DMS 273 treated with DMSO at 0.1 percent for 48 hours (cell line): ENCODE results near the gene FOXC2.

Source experiments
- DNase-seq: peaks from one replicate; lab custom pipeline; 2025; lab: John Stamatoyannopoulos, UW

Gene FOXC2

DNA sequence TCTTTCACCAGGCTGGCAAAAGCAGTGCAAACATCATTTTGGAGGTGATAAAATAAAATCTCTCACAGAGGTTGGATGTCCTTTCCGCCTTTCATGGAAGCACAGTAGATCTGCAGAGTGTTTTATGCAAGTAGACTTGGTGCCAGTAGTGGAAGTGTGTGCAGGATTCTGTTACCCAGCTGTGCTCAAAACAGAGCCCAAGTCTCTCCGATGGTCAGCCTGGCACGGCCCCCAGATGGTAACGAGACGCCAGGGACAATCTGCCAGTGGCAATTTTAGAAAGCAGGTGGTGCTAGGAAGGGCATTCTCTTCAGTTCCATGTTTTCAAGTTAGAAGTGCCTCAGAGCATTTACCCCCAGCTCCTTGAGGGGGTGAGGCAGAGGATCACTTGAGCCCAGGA, 10.1 kb upstream of the FOXC2 start:
- DNase-seq: no peak

DNA sequence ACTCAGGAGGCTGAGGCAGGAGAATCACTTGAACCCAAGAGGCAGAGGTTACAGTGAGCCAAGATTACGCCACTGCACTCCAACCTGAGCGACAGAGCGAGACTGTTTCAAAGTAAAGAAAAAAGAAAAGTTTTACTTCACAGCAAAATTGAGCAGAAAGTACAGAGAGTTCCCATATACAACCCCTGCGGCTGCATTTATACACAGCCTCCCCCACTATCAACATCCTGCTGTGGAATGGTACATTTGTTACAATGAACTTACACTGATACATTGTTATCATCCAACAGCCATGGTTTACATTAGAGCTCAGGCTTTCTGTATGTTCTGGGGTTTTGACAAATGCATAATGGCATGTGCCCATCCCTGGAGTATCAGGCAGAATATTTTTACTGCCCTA, 9.0 kb upstream of the FOXC2 start:
- no peak for DNase-seq

DNA sequence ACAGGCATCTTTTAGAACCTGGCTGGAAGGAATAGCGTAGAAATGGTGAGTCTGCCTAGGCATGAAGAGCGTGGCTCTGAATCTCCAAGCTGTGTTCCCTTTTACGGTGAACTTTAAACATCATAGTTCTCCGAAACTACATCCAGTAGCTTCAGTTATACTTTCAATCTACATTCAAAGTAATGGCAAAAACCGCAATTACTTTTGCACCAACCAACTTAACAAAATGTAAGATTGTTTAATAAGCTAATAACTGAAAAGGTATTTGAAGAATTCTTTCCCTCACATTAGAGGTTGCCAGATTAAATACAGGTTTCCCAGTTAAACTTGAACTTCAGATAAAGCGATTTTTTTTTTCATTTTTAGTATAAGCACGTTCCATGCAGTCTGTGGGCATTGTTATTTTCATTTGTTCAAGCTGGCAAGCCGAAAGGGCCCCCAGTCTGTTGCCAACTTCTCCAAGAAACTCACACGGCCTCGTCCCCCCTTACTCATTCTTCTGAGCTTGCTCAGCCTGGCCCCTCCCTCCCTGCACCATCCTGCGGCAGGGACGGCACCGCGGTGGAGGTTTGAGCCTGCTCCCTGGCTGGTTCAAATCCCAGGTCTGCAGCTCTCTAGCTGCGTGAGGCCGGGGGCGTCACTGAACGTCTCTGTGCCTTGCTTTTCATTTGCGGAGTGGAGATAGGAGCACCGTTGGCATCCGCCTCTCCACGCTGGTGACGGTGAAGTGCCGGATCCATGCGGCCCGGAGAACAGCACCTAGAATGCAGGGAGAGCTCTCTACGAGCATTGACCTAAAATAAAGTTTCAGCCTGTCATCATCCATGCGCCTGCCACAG, 8.1 kb upstream of the FOXC2 start:
- DNase-seq: no peak

DNA sequence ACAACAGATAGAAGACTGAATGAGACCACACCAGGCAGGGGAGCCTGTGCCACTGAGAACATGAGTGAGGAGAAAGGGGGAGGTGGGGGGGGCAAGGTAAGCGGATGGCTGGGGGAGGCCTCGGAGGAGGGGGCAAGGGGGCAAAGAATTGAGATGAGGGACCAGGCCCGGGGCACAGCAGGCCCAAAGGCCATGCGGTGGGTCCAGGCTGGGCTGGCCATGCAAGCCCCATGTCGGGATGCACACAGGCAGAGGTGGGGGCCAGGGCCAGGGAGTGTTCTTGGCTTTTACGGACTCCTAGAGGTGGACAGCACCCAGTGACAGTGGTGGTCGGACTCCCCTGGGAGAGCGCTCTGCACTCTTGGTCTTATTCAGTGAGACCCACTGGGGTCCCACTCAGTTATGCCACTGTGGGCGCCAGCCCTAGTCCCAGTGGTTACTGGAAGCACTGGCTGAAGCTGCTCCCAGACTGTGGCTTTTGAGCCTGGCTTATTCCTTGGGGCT, 6.8 kb upstream of the FOXC2 start:
- DNase-seq: no peak

DNA sequence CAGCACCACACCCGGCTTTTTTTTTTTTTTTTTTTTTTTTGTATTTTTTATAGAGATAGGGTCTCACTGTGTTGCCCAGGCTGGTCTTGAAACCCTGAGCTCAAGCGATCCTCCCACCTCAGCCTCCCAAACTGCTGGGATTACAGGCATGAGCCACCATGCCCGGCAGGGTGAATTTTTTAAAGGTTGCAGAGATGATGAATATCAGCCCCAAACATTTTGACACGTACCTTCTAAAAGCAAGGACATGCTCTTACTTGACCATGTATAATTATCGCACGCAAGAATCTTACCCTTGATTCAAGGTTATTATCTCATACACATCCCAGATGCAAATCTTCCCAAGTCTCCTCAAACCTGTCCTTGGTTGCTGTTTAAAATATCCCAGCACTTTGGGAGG, 4.3 kb upstream of the FOXC2 start:
- no peak for DNase-seq

DNA sequence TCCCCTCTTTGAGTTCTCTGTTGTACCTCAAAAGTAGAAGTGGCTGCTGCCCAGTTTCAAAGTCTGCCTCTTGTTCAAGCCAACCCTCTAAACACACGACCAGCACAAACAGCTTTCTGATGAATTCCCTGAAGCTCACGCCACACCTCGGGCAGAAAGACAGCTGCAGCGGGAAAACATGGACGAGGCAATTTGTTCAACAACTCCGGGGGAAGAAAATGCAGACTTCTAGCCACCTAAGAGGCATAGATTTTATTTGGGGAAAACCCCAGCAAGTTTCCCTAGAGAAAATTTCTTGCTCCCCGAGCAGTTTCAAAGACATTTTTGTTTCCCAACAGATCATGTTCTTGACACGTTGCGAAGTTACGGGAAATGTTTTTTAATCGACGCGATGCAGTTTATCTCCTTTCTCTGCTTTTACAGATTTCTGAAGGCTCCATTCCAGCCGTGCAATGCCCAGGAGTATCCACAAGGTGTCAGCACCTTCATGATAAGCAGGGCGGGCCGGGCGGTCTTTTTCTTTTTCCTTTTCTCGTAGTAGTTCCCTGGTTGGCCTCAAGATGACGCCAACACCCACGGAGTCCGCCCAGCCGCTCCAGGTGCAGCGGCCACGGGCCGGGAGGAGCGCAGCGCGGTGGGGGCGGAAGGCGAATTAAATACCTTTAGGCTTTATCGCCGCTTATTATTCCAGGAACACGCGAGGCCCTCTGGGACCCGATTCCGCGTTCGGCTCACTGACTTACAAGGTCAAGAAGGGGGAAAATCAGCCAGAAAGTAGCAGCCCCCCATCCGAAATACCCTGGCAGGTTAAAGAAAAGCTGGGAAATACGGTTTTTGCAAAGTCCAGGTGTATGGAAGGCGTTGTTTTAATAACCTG, 2.9 kb upstream of the FOXC2 start:
- peak; percentile 61 for DNase-seq

DNA sequence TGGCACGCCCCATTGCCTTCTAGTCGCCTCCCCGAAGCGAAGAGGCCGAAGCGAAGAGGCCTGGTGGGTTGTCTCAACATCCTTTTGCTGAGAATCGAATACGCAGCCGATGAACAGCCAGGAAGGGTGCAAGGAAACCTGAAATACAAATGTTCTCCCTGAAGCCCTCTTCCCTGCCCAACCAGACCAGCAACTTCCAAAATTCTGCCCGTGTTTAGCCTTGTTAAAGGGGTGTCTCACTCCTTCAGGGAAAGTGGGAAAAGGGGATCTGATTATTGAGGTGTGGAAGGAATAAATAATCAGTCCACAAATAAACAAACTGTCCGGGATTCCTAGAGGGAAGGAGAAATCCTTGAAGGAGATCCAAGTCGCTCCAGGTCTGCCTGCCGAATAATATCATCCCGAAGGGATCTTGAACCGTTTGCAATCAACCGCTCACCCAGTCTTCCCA, 1.4 kb upstream of the FOXC2 start:
- DNase-seq: no peak

DNA sequence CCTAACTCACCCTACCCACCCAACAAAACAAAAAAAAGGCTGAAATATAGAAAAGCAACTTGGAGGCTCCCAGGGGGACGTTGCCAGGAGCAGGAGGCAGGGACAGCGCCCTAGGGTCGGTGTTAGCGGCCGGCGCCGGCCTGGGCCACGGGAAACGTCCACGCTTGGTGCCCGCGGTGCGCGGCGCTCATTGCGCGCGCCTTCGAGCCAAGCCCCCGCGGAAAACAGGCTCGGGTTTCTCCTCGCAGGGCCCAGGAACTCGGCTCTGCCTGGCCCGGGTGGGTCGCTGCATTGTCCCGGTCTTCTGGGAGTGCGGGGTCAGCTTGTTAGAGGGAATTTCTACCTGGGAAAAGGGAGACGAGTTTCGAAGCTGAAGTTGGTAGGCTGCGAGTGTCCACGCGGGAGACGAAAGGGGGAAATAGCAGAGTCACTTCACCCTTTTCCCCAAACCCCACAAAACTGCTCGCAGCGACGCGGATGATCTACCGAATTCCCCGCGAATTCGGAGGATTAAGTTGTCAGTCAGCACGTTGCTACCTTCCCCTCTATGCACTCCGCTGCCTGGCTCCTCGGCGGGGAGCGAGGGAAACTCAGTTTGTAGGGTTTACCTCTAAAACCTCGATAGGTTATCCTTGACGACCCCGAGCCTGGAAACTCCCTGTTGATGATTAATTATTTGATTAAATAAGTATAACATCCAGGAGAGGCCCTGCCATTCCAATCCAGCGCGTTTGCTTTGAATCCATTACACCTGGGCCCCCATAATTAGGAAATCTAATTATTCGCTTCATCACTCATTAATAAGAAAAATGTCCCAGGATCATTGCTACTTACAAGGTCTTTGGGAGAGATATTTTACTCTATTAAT, 751 bp upstream of the FOXC2 start:
- no peak for DNase-seq

DNA sequence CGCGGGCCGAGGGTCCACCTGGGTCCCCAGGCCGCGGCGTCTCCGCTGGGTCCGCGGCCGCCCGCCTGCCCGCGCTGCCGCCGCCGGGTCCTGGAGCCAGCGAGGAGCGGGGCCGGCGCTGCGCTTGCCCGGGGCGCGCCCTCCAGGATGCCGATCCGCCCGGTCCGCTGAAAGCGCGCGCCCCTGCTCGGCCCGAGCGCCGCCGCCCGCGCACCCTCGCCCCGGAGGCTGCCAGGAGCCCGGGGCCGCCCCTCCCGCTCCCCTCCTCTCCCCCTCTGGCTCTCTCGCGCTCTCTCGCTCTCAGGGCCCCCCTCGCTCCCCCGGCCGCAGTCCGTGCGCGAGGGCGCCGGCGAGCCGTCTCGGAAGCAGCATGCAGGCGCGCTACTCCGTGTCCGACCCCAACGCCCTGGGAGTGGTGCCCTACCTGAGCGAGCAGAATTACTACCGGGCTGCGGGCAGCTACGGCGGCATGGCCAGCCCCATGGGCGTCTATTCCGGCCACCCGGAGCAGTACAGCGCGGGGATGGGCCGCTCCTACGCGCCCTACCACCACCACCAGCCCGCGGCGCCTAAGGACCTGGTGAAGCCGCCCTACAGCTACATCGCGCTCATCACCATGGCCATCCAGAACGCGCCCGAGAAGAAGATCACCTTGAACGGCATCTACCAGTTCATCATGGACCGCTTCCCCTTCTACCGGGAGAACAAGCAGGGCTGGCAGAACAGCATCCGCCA, 504 bp downstream of the FOXC2 start:
- no peak for DNase-seq

DNA sequence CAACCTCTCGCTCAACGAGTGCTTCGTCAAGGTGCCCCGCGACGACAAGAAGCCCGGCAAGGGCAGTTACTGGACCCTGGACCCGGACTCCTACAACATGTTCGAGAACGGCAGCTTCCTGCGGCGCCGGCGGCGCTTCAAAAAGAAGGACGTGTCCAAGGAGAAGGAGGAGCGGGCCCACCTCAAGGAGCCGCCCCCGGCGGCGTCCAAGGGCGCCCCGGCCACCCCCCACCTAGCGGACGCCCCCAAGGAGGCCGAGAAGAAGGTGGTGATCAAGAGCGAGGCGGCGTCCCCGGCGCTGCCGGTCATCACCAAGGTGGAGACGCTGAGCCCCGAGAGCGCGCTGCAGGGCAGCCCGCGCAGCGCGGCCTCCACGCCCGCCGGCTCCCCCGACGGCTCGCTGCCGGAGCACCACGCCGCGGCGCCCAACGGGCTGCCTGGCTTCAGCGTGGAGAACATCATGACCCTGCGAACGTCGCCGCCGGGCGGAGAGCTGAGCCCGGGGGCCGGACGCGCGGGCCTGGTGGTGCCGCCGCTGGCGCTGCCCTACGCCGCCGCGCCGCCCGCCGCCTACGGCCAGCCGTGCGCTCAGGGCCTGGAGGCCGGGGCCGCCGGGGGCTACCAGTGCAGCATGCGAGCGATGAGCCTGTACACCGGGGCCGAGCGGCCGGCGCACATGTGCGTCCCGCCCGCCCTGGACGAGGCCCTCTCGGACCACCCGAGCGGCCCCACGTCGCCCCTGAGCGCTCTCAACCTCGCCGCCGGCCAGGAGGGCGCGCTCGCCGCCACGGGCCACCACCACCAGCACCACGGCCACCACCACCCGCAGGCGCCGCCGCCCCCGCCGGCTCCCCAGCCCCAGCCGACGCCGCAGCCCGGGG, 1.3 kb downstream of the FOXC2 start:
- DNase-seq: no peak

DNA sequence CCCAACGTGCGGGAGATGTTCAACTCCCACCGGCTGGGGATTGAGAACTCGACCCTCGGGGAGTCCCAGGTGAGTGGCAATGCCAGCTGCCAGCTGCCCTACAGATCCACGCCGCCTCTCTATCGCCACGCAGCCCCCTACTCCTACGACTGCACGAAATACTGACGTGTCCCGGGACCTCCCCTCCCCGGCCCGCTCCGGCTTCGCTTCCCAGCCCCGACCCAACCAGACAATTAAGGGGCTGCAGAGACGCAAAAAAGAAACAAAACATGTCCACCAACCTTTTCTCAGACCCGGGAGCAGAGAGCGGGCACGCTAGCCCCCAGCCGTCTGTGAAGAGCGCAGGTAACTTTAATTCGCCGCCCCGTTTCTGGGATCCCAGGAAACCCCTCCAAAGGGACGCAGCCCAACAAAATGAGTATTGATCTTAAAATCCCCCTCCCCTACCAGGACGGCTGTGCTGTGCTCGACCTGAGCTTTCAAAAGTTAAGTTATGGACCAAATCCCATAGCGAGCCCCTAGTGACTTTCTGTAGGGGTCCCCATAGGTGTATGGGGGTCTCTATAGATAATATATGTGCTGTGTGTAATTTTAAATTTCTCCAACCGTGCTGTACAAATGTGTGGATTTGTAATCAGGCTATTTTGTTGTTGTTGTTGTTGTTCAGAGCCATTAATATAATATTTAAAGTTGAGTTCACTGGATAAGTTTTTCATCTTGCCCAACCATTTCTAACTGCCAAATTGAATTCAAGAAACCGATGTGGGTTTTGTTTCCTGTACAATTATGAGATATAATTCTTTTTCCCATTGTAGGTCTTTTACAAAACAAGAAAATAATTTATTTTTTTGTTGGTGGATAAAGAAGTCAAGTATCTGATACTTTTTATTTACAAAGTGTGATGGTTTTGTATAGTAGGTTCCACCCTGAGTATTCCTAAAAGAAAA, 2.3 kb downstream of the FOXC2 start:
- DNase-seq: no peak

DNA sequence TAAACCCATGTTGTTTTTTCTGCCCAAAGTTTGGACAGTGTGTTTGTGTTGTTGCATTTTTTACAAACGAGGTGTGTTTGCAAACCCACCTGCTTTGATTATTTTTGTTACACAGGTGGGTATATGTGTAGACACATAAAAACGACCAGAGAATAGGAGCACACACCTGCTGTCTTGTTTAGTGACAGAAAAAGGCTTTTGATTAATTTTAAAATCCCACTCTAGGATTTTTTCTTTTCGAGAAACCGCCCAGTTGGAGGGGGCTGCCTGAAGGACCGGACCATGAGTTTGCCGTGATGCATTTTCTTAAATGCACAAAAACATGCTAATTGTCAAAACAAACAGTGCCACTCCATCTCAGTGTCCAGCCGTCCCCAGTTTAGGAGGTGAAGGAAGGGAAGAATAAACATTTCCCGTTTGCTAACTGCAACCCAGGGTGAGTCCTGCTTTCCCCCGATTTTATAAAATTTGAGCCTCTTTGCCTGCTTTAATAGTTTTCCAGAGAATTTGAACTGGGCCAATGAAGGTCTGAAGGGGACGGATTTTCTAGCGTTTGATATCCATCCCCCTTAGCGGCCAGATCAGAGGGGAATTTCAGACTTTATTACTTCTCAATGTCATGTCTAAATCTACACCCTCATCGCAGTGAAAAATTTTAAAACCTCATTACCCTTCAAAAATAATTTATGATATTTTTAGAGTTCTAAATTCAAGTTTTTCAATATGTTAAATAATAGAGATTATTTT, 3.2 kb downstream of the FOXC2 start:
- DNase-seq: no peak

DNA sequence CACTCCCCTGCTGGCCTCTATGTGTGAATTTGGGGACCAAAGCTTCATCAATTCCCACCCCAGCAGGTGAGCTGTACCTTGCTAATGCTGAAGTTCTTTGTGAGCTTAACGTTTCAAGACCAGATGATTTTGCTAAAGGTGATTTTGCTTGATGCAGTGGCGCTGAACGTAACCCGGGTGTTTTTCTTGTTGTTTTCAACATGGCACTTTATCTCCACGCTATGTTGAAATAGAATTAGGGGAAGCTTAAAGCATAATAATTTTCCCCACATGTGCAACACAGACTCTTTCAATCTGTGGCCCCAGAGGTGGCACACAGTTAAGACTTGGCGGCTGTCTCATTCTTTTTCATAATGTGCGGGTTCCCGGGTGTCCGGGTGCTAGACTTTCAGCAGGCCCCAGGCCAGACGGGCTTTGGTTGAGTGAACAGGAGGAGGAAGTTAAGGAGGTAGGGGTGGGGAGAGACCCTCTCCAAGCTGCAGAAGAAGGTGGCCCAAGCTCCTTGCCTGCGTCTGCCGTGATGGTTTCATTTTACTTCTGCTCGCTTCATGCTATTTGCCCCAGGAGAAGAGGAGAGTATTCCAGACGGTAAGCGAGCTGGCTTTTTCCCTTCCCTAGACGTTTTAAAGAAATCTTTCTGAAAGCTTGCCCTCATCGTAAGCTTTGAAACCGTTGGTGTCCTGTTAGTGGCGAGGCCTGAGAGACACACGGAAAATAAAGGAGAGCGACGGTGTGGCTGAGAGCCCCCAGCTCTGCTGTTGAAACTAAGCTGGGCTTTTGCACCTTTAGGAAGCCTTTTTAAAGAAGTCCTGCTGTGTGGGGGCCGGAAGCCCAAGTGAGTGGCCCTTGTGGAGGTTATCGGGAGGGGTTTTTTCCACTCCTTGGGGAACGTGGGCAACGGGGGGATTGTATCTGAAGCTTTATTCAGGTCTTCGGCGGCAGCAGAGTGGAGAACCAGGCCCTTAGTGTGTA, 4.2 kb downstream of the FOXC2 start:
- no peak for DNase-seq

DNA sequence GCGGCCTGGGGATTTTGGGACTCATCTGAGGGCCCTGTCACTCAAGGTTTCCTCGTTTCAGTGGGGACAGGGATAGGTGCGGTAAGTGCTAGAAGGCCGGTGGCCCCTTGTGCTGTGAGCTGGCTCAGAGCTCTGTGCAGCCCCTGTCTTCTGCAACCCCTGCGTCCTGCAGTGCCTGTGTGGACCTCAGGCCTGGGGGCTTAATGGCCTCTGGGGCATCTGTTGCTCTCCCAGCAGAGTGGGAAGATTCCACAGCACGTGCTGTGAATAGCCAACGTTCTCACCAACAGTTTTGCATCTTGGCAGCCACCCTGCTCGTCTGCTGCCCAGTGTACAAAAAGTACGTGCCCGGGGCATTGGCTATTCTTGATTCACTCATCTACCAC, 4.9 kb downstream of the FOXC2 start:
- DNase-seq: no peak

DNA sequence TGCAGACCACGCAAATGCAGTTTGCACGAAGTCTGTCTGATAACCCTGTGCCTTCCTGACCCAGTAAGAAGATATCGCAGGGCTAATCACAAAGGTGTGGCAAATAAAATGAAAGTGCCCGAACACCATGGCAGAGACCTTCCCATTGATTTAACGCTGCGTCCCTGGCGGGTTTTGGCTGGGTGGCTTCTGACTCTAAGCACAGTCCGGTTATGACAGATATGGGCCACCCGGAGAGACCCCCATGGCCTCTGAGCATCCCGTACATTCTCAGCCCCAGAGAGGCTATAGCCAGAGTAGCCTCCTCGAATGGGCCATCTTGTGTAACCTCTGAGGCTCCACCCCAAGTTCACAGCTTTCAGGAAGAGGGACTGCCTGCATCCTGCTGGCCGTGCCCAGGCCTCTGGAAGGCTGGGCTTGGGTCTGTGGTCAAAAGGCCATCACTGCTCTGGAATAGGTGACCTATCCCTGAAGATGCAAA, 5.5 kb downstream of the FOXC2 start:
- DNase-seq: no peak

DNA sequence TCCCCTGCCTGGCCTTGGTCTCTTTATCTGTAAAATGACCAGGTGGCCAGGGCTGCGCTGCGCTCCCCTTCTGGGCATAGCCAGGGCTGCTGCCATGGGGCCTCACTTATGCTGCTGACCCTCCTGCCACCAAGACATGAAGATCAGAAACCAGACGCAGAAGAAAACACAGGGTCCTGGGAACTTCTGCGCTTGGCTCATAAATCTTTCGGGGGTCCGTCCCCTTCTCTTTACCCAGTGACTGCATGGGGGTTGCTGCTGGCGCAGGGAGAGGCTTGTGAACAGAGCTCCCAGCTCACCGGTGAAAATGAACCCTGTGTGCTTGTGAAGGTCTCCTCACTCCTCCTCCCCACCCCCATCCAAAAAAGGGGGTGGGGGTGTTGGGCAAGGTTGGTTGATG, 6.0 kb downstream of the FOXC2 start:
- DNase-seq: no peak

DNA sequence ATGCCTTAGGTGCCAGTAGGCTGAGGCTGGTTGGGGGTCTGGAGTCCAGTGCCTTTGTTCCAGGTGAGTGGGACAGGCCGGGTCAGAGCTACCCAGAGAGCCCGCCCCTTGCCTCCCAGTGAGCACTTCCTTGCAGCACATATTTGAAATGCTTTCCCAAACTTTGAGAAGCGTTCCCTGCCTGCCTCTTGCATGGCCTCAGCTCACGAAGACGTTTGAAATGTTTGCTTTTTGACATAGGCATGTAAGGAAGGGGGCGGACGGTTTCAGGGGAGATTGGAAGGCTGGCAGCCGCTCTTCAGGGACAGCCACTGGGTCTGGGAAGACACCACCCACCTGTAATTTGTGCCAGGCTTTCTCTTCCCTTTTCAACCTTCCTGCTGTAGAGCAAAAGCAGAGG, 6.6 kb downstream of the FOXC2 start:
- DNase-seq: no peak
